Lower leg skin (tissue), 3 donors: ENCODE results near the gene SFI1.

ENCODE experiments used
- CTCF ChIP-seq, 3 donors: fragments of 450-650 bp; IDR thresholded peaks; one replicate each; pipeline ENCODE4 v1.5.1; 2016; ENCODE audit warnings: antibody characterized with exemption in 3 of 3, mild to moderate bottlenecking in 3 of 3, moderate library complexity in 2 of 3
- POLR2A ChIP-seq, 2 donors: fragments of 450-650 bp; IDR thresholded peaks; one replicate each; pipeline ENCODE4 v1.6.1; 2016 to 2017; ENCODE audit warnings: antibody characterized with exemption in 2 of 2, mild to moderate bottlenecking in 1 of 2, moderate library complexity in 1 of 2

- TF ChIP-seq CTCF (IDR thresholded peaks at IDR 0.05) (no peak), POLR2A (IDR thresholded peaks at IDR 0.05) (no peak)
Observed at GRCh38 chr22:31615491-31615860, 119.1 kb downstream of the SFI1 start.
